Keratinocyte (primary cell): ENCODE measurements around the gene TAOK3. TPM values are rescaled to one million over a fixed set of nuclear protein-coding genes. Genes with fewer than 3 reads are reported as not detected.

Source experiments
- DNase-seq: peaks from one replicate; pipeline ENCODE4 v3.0.0-alpha.2; 2011; ENCODE audit warnings: low read depth, missing footprints, low spot score
- FAIRE-seq: peaks from 2 replicates; lab custom pipeline; 2011; peaks lifted over from hg19 to GRCh38; lab: Jason Lieb, UNC
- H2AFZ ChIP-seq: 2 replicates; pipeline ENCODE4 v1.6.0; 2012; ENCODE audit warnings: low read length, control low read depth, inconsistent platforms; ENCODE audit not compliant: control insufficient read depth
- H3K27ac ChIP-seq: 2 replicates; pipeline ENCODE4 v1.5.1; 2011; ENCODE audit warnings: low read length; ENCODE audit not compliant: control insufficient read depth, insufficient read depth
- H3K27me3 ChIP-seq: 3 replicates; pipeline ENCODE4 v1.6.0; 2011; ENCODE audit warnings: low read length; ENCODE audit not compliant: control insufficient read depth, insufficient read depth; ENCODE audit errors: extremely low read depth
- H3K36me3 ChIP-seq, 2 experiments: 2 replicates in 1 of 2; 3 replicates in 1 of 2; pipeline ENCODE4 v1.5.1; 2011; ENCODE audit warnings: low read length in 2 of 2, mild to moderate bottlenecking in 1 of 2; ENCODE audit not compliant: control insufficient read depth in 2 of 2, insufficient read depth in 2 of 2; ENCODE audit errors: extremely low read depth in 1 of 2
- H3K4me1 ChIP-seq: 3 replicates; pipeline ENCODE4 v1.5.1; 2011; ENCODE audit warnings: low read length; ENCODE audit not compliant: control insufficient read depth, insufficient read depth; ENCODE audit errors: extremely low read depth
- H3K4me2 ChIP-seq: 3 replicates; pipeline ENCODE4 v1.6.0; 2011; ENCODE audit warnings: low read depth, low read length; ENCODE audit not compliant: control insufficient read depth, insufficient read depth; ENCODE audit errors: extremely low read depth
- H3K4me3 ChIP-seq, 3 experiments: fragments of 200-600 bp in 1 of 3; sonication (generic) in 1 of 3; 2 replicates in 2 of 3; 3 replicates in 1 of 3; pipeline ENCODE4 v1.5.1; 2011 to 2016; ENCODE audit warnings: low read length in 3 of 3, mild to moderate bottlenecking in 3 of 3, control low read depth in 2 of 3, inconsistent platforms in 1 of 3, low read depth in 1 of 3, mixed read lengths in 1 of 3, mixed run types in 1 of 3, moderate library complexity in 1 of 3; ENCODE audit not compliant: control insufficient read depth in 2 of 3, insufficient read depth in 2 of 3; ENCODE audit errors: extremely low read depth in 1 of 3
- H3K79me2 ChIP-seq: 2 replicates; pipeline ENCODE4 v1.6.0; 2012; ENCODE audit warnings: low read length; ENCODE audit not compliant: control insufficient read depth, insufficient read depth
- H3K9ac ChIP-seq: 3 replicates; pipeline ENCODE4 v1.6.0; 2011; ENCODE audit warnings: low read length; ENCODE audit not compliant: control insufficient read depth, insufficient read depth; ENCODE audit errors: extremely low read depth
- H3K9me1 ChIP-seq: 3 replicates; pipeline ENCODE4 v1.6.0; 2011; ENCODE audit warnings: low read length; ENCODE audit not compliant: control insufficient read depth, insufficient read depth; ENCODE audit errors: extremely low read depth
- H3K9me3 ChIP-seq: 2 replicates; pipeline ENCODE4 v1.5.1; 2012; ENCODE audit warnings: low read depth, low read length; ENCODE audit not compliant: control insufficient read depth
- H4K20me1 ChIP-seq: 3 replicates; pipeline ENCODE4 v1.6.0; 2011; ENCODE audit warnings: low read length; ENCODE audit not compliant: control insufficient read depth, insufficient read depth; ENCODE audit errors: extremely low read depth
- EZH2 ChIP-seq: IDR thresholded peaks from one replicate; pipeline ENCODE4 v1.6.1; 2012; ENCODE audit warnings: inconsistent platforms, mild to moderate bottlenecking, low read length, moderate library complexity
- dilution Hi-C: fragments of 300-500 bp; cut with MboI; formaldehyde crosslinking; loops from one replicate; pipeline ENCODE4 v1.7.0; 2020; ENCODE audit warnings: low sequenced_read_pairs; ENCODE audit not compliant: extremely low pct_ligation_motif_present
- polyA plus RNA-seq, 5 experiments: library from polyadenylated mRNA; depleted of rRNA in 3 of 5; stranded (reverse) in 3 of 5; stranded (forward) in 1 of 5; unstranded in 1 of 5; fragments of >200 nt; gene quantifications; 1 replicate in 1 of 5; 2 replicates in 3 of 5; 3 replicates in 1 of 5; pipeline versions ENCODE4 v1.2.1 to v1.2.3, GENCODE V29; 2011 to 2012; ENCODE audit warnings: missing spikeins in 2 of 5, low read depth in 1 of 5, low replicate concordance in 1 of 5
- TF ChIP-seq, protein P1 (sequence below), 3 experiments: IDR thresholded peaks in 1 of 3; conservative IDR thresholded peaks in 1 of 3; optimal IDR thresholded peaks in 1 of 3; 2 replicates in 2 of 3; 3 replicates in 1 of 3; pipeline versions ENCODE3 to v1.5.1; 2011; ENCODE audit warnings: low read length in 3 of 3, mild to moderate bottlenecking in 3 of 3, moderate library complexity in 2 of 3, control low read depth in 1 of 3, inconsistent platforms in 1 of 3; ENCODE audit not compliant: insufficient read depth in 2 of 3; ENCODE audit errors: extremely low read depth in 1 of 3

Gene TAOK3
- polyA plus RNA-seq, 1 donor (not counting 4 experiments of a cell fraction or from before 2014, with no cell fraction given) = 35.0 TPM

DNA sequence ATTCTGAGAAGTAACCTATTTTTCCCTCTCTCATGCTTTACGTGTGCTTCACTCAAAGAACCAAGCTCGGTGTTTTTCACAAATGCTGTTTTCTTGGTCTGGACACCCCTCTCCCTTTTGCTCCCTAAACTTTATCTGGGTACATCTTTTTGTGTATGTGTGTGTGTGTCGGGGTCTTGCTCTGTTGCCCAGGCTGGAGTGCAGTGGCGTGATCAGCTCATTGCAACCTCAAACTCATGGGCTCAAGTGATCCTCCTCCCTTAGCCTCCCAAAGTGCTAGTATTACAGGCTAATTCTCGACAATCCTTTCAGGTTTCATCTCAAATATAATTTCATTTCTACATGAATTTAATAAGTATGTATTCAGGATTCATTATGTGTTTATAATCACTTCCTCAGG, 153.6 kb downstream of the TAOK3 start:
- FAIRE-seq (no peak), DNase-seq (no peak)
- Histone ChIP-seq H3K4me3 (no peak overlapping the region), H4K20me1 (no peaks in the 10 kb centered on the region), H3K9me3 (no peaks in the 10 kb centered on the region), H3K4me2 (no peak overlapping the region), H3K79me2 (no peaks in the 10 kb centered on the region), H3K9ac (no peak overlapping the region), H3K36me3 (peaks cover 0 to 3% of the 10 kb centered on the region in 2 experiments), H3K27ac (no peak overlapping the region), H3K4me1 (no peaks in the 10 kb centered on the region), H2AFZ (no peak overlapping the region), H3K9me1 (no peaks in the 10 kb centered on the region), H3K27me3 (no peaks in the 10 kb centered on the region)
- dilution Hi-C loops = no loop called here
- no peak for TF ChIP-seq EZH2
- TF ChIP-seq, protein P1, sequence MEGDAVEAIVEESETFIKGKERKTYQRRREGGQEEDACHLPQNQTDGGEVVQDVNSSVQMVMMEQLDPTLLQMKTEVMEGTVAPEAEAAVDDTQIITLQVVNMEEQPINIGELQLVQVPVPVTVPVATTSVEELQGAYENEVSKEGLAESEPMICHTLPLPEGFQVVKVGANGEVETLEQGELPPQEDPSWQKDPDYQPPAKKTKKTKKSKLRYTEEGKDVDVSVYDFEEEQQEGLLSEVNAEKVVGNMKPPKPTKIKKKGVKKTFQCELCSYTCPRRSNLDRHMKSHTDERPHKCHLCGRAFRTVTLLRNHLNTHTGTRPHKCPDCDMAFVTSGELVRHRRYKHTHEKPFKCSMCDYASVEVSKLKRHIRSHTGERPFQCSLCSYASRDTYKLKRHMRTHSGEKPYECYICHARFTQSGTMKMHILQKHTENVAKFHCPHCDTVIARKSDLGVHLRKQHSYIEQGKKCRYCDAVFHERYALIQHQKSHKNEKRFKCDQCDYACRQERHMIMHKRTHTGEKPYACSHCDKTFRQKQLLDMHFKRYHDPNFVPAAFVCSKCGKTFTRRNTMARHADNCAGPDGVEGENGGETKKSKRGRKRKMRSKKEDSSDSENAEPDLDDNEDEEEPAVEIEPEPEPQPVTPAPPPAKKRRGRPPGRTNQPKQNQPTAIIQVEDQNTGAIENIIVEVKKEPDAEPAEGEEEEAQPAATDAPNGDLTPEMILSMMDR (optimal IDR thresholded peaks at IDR 0.05 in 1 of 3, IDR thresholded peaks at IDR 0.05 in 1 of 3, conservative IDR thresholded peaks at IDR 0.05 in 1 of 3; ENCODE audit: extremely low read depth in 1 of 3, insufficient read depth in 2 of 3, low read length in 3 of 3) = no peak

- Histone ChIP-seq H3K9me3 (no peaks in the 10 kb centered on the region), H3K79me2 (no peaks in the 10 kb centered on the region), H3K4me1 (no peaks in the 10 kb centered on the region), H3K4me2 (no peak overlapping the region), H3K36me3 (peaks cover 4 to 5% of the 10 kb centered on the region in 2 experiments), H2AFZ (no peak overlapping the region), H3K9ac (no peak overlapping the region), H3K9me1 (no peaks in the 10 kb centered on the region), H3K27me3 (no peaks in the 10 kb centered on the region), H3K4me3 (no peak overlapping the region), H3K27ac (no peak overlapping the region), H4K20me1 (no peaks in the 10 kb centered on the region)
- TF ChIP-seq, protein P1 (optimal IDR thresholded peaks at IDR 0.05 in 1 of 3, IDR thresholded peaks at IDR 0.05 in 1 of 3, conservative IDR thresholded peaks at IDR 0.05 in 1 of 3; ENCODE audit: extremely low read depth in 1 of 3, insufficient read depth in 2 of 3, low read length in 3 of 3) = no peak
- no peak for TF ChIP-seq EZH2
- FAIRE-seq (no peak), DNase-seq (no peak)
- dilution Hi-C loops = no loop called here
Observed at GRCh38 chr12:118213452-118213851, 159.3 kb downstream of the TAOK3 start.
